Smooth muscle cell (in vitro differentiated cells): ENCODE data around the gene NAA40. TPM values are rescaled to one million over a fixed set of nuclear protein-coding genes. Genes with fewer than 3 reads are reported as not detected.
A peak's percentile ranks its signal among the peaks of the same experiment; 100 is the strongest.

Experiments
- DNase-seq: peaks from one replicate; lab custom pipeline; 2025; ENCODE audit not compliant: unreplicated experiment; lab: John Stamatoyannopoulos, UW
- H2AFZ ChIP-seq: fragments of 200-600 bp; sonication (generic); 2 replicates; pipeline ENCODE4 v1.6.0; 2016; ENCODE audit warnings: antibody characterized with exemption, low read depth, mild to moderate bottlenecking
- H3F3A ChIP-seq: fragments of 200-600 bp; sonication (generic); 2 replicates; pipeline ENCODE4 v1.6.0; 2017; ENCODE audit warnings: antibody characterized with exemption, low read depth
- H3K27ac ChIP-seq: fragments of 200-600 bp; sonication (generic); 2 replicates; pipeline ENCODE4 v1.5.1; 2016; ENCODE audit warnings: low read depth, mild to moderate bottlenecking
- H3K27me3 ChIP-seq: fragments of 200-600 bp; sonication (generic); 2 replicates; pipeline ENCODE4 v1.6.1; 2016; ENCODE audit warnings: low read depth, mild to moderate bottlenecking
- H3K36me3 ChIP-seq: fragments of 200-600 bp; sonication (generic); 2 replicates; pipeline ENCODE4 v1.5.1; 2016; ENCODE audit warnings: low read depth
- H3K4me1 ChIP-seq: fragments of 200-600 bp; sonication (generic); 2 replicates; pipeline ENCODE4 v1.5.1; 2016; ENCODE audit warnings: low read depth
- H3K4me2 ChIP-seq: fragments of 200-600 bp; sonication (generic); 2 replicates; pipeline ENCODE4 v1.6.0; 2016; ENCODE audit warnings: mild to moderate bottlenecking
- H3K4me3 ChIP-seq: fragments of 200-600 bp; sonication (generic); 2 replicates; pipeline ENCODE4 v1.5.1; 2016; ENCODE audit warnings: mild to moderate bottlenecking
- H3K79me2 ChIP-seq: fragments of 200-600 bp; sonication (generic); 2 replicates; pipeline ENCODE4 v1.6.0; 2016; ENCODE audit warnings: low read depth, mild to moderate bottlenecking
- H3K9ac ChIP-seq: fragments of 200-600 bp; sonication (generic); 2 replicates; pipeline ENCODE4 v1.6.0; 2016; ENCODE audit warnings: low read depth
- H3K9me3 ChIP-seq: fragments of 200-600 bp; sonication (generic); replicated peaks from 2 replicates; pipeline ENCODE4 v1.5.1; 2016; ENCODE audit warnings: low read depth
- H4K20me1 ChIP-seq: fragments of 200-600 bp; sonication (generic); 2 replicates; pipeline ENCODE4 v1.6.0; 2016; ENCODE audit warnings: low read depth
- WGBS: methylation state at CpG from one replicate; pipeline ENCODE4 v1.1.7; 2016; ENCODE audit warnings: low lambda C conversion rate; 5-methylcytosine and 5-hydroxymethylcytosine counted together
- polyA plus RNA-seq: library from polyadenylated mRNA; unstranded; fragments of >200 nt; fragmentation: Nextera tagmentation; extraction: Ambion mirVana; gene quantifications from 2 replicates; pipeline ENCODE4 v1.2.1, GENCODE V29; 2016
- total RNA-seq: library from RNA; depleted of rRNA; stranded (reverse); fragments of >200 nt; gene quantifications from 2 replicates; pipeline ENCODE4 v1.2.3, GENCODE V29; 2014
- TF ChIP-seq, protein P1 (sequence below): fragments of 200-600 bp; sonication (generic); IDR thresholded peaks from 2 replicates; pipeline ENCODE4 v1.5.1; 2017; ENCODE audit warnings: borderline replicate concordance, mild to moderate bottlenecking, antibody characterized with exemption; ENCODE audit not compliant: insufficient read depth, poor library complexity, severe bottlenecking

Gene NAA40
- total and polyA plus RNA-seq, 2 experiments from 2014 or later, result 7.6 to 11.3 TPM

DNA sequence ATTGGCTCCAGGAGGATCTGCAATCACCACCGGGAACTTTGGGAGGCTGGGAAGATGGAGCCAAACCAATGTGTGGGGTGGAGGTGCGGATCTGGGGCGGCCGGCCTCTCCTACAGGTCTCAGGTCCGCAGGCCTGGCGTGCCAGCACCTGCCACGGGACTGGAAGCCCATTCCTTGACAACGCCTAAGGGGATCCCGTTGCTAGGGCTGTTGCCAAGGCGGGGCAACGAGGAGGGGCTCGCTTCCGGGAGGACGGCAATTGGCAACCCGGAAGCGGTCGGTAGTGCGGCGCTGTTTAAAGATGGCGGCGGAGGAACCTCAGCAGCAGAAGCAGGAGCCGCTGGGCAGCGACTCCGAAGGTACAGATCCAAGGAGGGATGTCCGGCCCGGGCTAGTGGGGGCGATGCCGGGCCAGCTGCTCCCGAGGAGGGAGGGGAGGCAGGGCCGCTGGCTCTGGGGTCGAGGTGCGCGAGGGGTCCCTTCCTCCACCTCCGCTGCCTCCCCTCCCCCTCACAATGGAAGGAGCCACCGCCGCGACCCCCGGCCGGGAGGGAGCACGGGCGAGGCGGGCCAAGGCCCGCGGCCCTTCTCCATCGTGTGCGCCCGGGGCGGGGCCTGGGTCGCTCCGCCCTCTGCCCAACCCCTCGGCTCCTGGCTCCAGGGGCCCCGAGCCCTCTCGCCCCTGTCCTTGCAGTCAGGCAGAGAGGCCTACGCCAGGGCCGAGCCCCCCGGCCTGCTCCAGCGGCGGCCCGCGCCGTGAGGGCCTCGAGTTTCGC is 47.5 kb downstream of the NAA40 start, which contains the start of gene OTUB1:
TSS of gene OTUB1 (plus strand) at position 283 of the 776 bp plus-strand sequence. CDS start at position 302, 19 bp downstream.
- H3K79me2 ChIP-seq, result peaks cover 32% of the 10 kb centered on the region
- H3K4me3 ChIP-seq, result peak within 1 kb of the TSS; percentile 76
- peak within 1 kb of the TSS; percentile 95 for H3K4me2 ChIP-seq
- H3K9me3 ChIP-seq, result no peaks in the 10 kb centered on the region
- H4K20me1 ChIP-seq, result peaks cover 32% of the 10 kb centered on the region
- peaks cover 13% of the 10 kb centered on the region for H3K4me1 ChIP-seq
- H3K27ac ChIP-seq, result peak within 1 kb of the TSS; percentile 76
- TF ChIP-seq, protein P1, sequence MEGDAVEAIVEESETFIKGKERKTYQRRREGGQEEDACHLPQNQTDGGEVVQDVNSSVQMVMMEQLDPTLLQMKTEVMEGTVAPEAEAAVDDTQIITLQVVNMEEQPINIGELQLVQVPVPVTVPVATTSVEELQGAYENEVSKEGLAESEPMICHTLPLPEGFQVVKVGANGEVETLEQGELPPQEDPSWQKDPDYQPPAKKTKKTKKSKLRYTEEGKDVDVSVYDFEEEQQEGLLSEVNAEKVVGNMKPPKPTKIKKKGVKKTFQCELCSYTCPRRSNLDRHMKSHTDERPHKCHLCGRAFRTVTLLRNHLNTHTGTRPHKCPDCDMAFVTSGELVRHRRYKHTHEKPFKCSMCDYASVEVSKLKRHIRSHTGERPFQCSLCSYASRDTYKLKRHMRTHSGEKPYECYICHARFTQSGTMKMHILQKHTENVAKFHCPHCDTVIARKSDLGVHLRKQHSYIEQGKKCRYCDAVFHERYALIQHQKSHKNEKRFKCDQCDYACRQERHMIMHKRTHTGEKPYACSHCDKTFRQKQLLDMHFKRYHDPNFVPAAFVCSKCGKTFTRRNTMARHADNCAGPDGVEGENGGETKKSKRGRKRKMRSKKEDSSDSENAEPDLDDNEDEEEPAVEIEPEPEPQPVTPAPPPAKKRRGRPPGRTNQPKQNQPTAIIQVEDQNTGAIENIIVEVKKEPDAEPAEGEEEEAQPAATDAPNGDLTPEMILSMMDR, result no peak
- peak within 1 kb of the TSS; percentile 88 for H3K9ac ChIP-seq
- 1% methylated on average over 48 of the region's 63 CpGs for WGBS
- H3K36me3 ChIP-seq, result no peaks in the 10 kb centered on the region
- peak within 1 kb of the TSS; percentile 33 for H2AFZ ChIP-seq
- no peaks in the 10 kb centered on the region for H3K27me3 ChIP-seq
- no peaks in the 10 kb centered on the region for H3F3A ChIP-seq
- DNase-seq, result peak; percentile 42

DNA sequence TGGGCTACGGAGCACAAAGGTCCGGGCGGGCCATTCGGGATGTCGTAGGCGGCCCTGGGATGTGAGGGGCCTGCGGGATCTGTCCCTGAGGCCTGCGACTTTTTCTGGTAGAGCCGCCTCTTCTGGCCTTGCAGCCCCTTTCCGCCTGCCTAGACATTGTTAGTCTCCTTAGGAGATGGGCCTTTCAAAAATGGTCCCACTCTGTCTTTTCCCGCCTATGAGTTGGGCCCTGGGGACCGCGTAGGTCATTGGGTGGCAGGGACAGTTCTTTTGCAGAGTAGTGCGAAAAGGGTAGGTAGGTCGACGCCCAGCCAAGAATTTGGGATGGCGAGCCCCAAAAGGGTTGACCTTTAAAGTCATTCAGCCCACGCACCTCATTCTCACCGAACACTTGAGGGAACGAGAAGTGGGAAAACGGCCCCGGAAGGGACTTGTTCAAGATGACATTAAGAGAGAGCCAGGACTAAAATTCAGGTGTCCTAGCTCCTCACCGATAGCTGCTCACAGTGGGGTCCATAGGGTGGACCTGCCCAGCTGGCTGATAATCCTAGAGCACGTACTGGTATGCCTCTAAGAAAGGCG is 48.2 kb downstream of the NAA40 start:
- H3K9me3 ChIP-seq, result no peaks in the 10 kb centered on the region
- H3K9ac ChIP-seq, result peak overlapping the region; percentile 88
- peak overlapping the region; percentile 95 for H3K4me2 ChIP-seq
- H3K4me3 ChIP-seq, result peak overlapping the region; percentile 76
- peak overlapping the region; percentile 76 for H3K27ac ChIP-seq
- peaks cover 37% of the 10 kb centered on the region for H3K79me2 ChIP-seq
- 39% methylated on average over 25 of the region's 25 CpGs for WGBS
- peaks cover 13% of the 10 kb centered on the region for H3K4me1 ChIP-seq
- TF ChIP-seq, protein P1, result no peak
- H3F3A ChIP-seq, result no peaks in the 10 kb centered on the region
- H4K20me1 ChIP-seq, result peaks cover 39% of the 10 kb centered on the region
- no peaks in the 10 kb centered on the region for H3K36me3 ChIP-seq
- no peaks in the 10 kb centered on the region for H3K27me3 ChIP-seq
- DNase-seq, result no peak
- no peak overlapping the region for H2AFZ ChIP-seq

DNA sequence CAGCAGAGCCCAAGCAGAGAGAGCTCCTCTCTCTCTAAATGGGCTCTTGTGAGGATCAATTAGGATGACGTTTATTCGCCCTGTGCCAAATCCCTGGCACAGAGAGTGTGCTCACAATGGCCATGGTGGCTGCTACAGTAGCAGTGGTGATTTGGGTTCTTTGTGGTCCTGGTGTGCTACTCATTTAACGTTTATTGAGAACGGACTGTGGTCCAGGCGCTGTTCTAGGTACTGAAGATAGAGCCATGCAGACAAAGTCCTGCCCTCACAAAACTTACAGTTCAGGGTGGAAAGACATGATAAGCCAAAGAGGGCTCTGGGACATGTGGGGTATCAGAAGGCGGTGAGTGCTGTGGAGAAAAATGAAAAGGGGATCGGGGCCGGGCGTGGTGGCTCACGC is 52.8 kb downstream of the NAA40 start:
- WGBS, result 97% methylated on average over 10 of the region's 10 CpGs
- no peak for DNase-seq
- H3K4me2 ChIP-seq, result no peak overlapping the region
- H3F3A ChIP-seq, result no peaks in the 10 kb centered on the region
- H4K20me1 ChIP-seq, result peaks cover 83% of the 10 kb centered on the region
- no peak overlapping the region for H3K27ac ChIP-seq
- no peak overlapping the region for H3K4me3 ChIP-seq
- H3K27me3 ChIP-seq, result no peaks in the 10 kb centered on the region
- H3K79me2 ChIP-seq, result peaks cover 36% of the 10 kb centered on the region
- H3K9me3 ChIP-seq, result no peaks in the 10 kb centered on the region
- no peaks in the 10 kb centered on the region for H3K36me3 ChIP-seq
- no peak overlapping the region for H3K9ac ChIP-seq
- peaks cover 8% of the 10 kb centered on the region for H3K4me1 ChIP-seq
- TF ChIP-seq, protein P1, result no peak
- H2AFZ ChIP-seq, result no peak overlapping the region

DNA sequence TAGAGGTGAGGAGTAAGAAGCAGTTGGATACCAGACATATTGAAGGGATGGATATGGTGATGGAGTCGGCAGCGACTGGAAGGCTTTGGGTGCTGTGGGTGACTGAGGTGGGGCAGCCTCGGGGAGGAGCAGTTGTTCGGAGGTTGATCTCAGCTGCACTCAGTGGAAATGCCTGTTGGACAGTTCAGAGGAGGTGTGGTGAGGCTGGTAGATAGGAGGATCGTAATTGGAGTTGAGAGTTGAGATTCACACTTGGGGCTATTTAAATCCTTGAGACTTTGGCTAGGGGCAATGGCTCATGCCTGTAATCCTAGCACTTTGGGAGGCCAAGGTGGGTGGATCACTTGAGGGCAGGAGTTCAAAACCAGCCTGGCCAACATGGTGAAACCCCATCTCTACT is 54.3 kb downstream of the NAA40 start:
- Histone ChIP-seq H3K4me1 (peaks cover under 1% of the 10 kb centered on the region), H3K9me3 (no peaks in the 10 kb centered on the region)
- 95% methylated on average over 5 of the region's 5 CpGs for WGBS

More for the DNA sequence above, 54.3 kb downstream of the NAA40 start:
- peaks cover 20% of the 10 kb centered on the region for H3K79me2 ChIP-seq
- TF ChIP-seq, protein P1, result no peak
- no peaks in the 10 kb centered on the region for H3K27me3 ChIP-seq
- no peak for DNase-seq
- no peak overlapping the region for H3K27ac ChIP-seq
- H3K9ac ChIP-seq, result no peak overlapping the region
- H3K36me3 ChIP-seq, result no peaks in the 10 kb centered on the region
- no peak overlapping the region for H2AFZ ChIP-seq
- no peak overlapping the region for H3K4me3 ChIP-seq
- no peak overlapping the region for H3K4me2 ChIP-seq
- H3F3A ChIP-seq, result no peaks in the 10 kb centered on the region
- peaks cover 87% of the 10 kb centered on the region for H4K20me1 ChIP-seq
